ENCODE data around the gene TBC1D22A. TPM values are rescaled to one million over a fixed set of nuclear protein-coding genes. Genes with fewer than 3 reads are reported as not detected.

Gene TBC1D22A
- total RNA-seq, 2 donors from 2014 or later = 15.8 to 17.4 TPM

DNA sequence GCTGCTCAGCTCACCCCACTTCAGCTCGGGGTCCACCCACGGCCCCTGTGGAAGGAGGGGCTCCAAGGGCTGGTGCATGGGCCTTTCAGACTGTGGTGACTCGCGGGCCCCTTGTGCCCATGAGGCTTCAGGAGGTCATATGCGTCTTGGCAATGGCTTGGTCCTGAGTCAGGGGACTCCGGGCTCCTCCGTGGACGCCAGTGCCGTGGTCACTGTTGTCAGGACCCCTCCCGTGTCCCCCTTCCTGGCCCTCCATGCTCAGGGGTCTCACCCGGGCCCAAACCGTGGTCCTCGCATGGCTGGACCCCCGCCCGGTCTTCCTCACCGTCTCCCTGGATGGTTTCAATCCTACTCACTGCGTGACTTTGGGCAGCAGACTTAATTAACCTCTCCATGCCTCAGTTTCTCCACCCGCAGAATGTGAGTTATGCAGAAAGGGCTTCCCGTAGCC, 436.4 kb downstream of the TBC1D22A start:
- intact Hi-C loops (cut with DNase I) = no loop called here
- no peak for ATAC-seq
- DNase-seq = no peak

DNA sequence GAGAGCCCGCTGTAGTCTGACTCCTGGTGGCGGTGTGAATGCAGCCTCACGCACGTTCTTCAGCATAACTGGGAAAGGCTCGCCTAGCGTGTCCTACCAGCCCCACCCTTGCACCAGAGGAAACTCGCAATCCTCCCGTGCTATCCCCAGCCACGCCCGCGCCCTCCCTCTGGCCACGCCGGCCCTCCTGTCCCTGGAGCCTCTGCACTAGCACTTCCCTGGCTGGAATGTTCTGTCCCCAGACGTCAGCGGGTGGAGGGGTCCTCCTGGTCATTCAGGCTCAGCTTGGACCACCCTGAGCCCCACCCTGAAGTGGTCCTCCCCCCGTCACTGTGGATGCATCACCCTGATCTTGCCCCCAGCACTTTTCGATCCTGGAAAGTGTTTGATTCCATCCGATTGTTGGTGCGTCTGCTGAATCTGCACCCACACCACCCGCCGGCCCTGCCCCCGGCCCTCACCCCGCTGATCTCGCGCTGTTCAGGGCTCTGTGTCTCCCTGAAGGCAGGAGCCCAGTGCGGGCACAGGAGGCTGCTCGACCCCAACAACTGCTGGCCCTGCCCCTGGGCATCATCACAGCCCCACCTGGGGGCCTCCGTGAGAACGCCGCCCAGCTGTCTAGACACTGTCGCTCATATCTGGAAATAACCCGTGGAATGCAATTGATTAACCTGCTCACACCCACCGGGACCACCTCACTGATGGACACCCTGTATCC, 437.0 kb downstream of the TBC1D22A start:
- no peak for ATAC-seq
- DNase-seq = no peak
- intact Hi-C loops (cut with DNase I) = no loop called here

DNA sequence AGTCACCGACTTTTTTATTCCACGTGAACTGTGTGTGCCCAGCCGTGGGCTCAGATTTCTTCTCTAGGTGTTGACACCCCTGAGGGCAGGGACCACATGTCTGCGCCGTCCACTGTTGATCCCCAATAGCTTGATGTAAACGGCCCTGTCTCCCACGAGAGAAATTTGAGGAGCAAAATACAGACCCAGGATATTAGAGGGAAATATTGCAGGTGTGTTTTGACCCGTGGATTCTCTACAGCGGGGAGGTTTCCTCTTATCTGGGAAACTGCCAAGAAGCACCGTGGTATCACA, 437.5 kb downstream of the TBC1D22A start:
- intact Hi-C loops (cut with DNase I) = no loop called here
- DNase-seq = no peak
- no peak for ATAC-seq

DNA sequence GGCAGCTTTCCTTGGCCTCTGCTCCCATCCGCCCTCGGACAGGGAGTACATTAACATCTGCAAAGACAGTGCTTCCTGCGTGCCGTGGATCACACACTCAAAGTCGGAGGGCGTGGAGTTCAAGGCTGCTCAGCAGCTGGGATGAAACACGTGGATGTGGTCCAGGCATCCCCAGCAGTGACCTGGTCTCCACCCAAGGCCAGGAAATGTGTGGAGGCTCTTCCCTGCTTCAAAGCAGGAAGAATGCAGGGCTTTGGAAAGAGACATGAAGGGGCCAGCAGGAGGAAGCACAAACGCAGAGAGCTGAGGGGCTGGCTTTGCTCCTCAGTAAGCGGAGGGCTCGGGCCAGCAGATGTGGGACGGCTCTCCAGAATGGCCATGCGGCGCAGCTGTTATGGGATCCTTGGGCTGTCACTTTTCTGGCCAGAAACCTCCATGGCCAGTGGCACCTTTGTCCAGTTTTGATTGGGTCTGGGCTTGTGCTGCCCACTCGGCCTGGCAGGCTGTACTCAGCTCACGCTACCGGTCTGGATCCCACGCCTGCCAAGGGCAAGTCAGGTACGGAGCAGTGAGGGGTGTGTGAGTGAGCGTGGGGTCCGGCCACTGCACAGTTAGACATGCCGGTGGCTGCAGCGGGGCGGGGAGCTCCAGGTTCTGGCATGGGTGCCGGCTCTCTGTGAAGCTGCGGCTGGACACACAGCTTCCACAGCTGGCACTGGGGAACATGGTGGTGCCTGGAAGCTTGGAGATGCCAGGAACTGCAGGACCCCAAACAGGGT, 438.0 kb downstream of the TBC1D22A start:
- intact Hi-C loops (cut with DNase I) = no loop called here
- no peak for DNase-seq
- peak in 1 of 2 donors; percentile 10 for ATAC-seq

DNA sequence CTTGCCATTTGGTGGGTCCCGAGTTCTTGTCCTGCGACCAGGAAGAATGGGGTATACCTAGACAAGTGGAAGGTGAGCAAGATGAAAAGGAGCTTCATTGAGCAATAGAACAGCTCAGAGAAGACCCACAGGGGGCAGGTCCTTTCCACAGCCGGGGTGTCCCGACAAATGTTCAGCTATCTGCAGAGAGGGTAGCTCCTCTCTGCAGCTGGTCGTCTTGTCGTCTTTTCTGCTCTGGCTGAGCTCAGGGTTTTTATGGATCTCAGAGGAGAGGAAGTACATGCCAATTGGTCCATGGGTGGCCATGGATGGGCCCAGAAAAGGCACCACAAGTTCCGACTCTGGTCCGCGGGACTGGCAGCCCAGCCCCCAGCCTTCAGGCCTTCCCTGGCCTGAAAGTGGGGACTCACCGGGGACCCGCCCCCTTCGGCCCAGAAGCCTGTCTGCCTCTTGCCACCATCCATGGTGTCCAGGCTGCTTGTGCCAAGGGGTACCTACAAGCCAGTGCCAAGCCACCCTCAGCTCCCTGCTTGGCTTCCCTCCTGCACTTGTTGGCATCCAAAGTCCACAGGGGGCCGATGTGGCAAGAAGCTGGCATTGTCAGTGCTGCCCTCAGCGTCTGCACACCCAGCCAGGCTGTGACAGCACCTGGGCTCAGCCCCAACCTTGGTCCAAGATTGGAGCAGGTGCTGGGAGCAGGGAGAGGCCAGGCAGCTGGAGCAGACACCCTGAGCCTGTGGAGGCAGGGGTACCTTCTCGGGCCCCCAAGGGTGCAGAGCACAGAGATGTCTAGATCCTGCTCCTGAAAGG, 438.9 kb downstream of the TBC1D22A start:
- DNase-seq = no peak

DNA sequence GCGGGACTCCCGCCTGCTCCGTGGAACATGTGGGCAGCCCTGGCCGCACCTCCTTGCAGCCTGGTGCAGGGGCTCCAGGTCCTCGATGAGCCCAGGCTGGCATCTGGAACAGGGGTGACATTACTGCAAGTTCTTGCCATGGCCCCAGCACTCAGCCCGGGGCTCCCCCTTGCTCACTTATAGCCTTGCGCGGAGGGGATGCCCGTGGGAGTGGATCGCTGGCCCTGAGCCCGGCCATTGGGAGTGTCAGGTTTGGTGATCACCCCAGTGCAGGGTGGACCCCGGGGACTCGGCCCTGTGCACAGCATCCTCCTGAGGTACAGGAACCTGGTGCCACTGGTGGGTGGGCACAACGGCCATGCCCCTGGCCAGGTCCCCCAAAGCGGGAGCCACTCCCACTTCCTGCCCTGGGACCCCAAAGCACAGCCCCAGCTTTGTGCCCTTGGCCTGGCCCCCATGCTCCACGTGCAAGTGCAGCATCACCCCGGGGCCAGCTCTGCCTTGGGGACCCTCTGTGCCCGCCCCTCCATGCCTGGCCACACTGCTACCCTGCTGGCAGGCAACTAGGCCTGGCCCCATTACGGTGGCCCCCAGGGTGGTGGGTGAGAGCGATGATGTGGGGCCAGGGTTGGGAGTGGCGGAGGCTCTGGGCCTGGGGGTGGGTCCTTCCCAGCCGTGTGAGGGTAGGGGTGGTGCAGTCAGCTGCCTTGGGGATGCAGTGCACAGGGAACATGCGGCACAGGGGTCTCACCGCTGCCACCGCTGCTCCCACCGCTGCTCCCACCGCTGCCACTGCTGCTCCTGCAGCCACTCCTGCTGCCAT, 439.8 kb downstream of the TBC1D22A start:
- ATAC-seq = no peak
- no peak for DNase-seq
- intact Hi-C loops (cut with DNase I) = no loop called here

More for the DNA sequence above, 438.9 kb downstream of the TBC1D22A start:
- intact Hi-C loops (cut with DNase I) = no loop called here
- ATAC-seq = peak in 1 of 2 donors; percentile 59

DNA sequence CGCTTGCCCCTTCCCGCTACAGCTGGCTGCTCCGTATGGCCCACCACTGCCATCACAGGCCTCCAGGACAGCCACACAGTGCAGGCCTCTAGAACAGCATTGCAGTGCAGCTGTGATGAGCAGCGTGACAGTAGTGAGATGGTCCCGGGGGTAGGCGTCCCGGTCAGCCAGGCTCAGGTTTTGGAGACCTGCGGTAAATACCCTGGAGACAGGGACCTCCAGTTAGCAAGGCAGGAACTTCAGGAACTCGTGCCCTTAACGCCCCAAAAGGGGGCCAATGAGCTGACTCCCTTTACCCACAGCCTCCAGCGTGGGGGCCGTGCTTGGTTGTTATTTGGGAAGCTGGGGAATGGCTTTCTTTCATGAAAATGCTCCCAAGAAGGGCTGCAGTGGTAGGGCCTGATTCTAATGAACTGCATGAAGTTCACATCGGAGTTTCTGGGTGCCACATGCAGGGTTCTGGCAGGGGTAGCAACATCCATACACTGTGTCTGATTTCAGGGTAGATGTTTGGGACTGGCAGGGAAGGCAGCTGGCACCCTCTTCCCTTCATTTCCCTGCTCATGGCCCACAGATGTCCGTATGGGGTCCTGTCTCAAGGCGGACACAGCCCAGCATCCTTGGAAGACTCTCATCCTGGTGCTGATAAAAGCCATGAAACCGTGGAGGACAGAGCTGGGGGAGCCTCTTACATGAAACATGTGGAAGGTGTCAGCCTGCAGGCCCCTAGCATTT, 440.5 kb downstream of the TBC1D22A start:
- no peak for ATAC-seq
- DNase-seq = no peak
- intact Hi-C loops (cut with DNase I) = no loop called here

DNA sequence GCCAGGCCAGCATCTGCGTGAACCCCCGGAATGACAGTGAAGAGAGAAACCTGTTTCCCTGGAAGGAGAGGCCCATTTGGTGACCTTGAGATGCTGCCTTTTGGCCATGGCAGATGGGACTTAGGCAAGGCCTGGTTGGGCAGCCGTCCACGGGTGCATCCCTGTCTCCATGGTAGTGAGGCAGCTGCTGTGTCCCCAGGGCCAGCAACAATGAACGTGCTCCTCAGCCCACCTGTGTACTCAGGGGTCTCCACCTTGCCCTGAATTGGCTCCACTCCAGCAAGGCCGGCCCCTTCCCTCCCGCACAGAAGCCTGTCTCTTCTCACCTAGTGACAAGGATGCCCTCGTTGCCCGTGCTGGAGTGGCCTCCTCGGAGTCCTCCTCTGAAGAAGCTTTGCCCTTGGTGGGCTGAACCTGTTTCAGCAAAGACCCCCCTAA, 441.1 kb downstream of the TBC1D22A start:
- ATAC-seq (no peak), DNase-seq (no peak)
- intact Hi-C loops (cut with DNase I) = no loop called here

DNA sequence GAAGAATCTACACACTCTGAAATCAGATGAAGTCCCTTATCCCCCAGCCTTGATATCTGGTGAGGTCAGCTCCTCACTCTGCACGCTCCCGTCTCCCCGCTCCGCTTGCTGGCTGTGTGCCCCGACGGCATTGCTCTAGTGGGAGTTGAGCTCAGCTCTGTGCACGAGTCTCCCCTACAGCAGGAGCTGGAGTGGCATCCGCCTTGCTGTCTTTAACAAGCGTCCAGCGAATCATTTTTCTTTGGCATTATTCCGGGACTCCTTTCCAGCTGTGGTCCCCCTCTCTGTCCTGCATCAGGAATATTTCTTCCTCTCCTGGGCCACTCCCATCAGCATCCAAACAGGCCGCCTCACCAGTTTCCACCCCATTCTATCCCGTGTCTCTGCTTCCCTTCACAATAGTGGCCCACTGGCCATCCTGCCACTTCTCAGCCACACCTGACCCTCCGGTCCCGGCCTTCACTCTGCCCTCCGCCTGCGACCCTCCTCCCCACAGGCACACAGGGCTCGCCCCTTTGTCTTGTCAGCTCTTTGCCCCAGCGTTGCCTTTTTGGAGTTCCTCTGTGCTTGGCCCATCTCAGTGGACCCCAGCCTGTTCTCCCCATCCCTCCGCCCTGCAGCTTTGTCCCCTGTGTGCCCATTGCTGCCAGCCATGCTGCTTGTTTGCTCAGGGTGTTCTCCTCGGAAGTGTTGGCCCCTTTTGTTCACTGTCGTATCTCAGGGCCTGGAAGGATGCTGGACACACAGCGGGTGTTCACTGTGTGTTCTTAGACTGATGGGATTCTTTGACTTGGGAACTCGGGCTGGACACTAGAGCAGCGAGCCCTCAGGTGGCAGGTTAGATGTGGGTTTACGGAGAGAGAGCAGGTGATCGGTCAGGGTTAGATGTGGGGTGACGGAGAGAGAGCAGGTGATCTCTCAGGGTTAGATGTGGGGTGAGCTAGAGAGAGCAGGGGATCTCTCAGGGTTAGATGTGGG, 441.8 kb downstream of the TBC1D22A start:
- DNase-seq = no peak
- intact Hi-C loops (cut with DNase I) = no loop called here

DNA sequence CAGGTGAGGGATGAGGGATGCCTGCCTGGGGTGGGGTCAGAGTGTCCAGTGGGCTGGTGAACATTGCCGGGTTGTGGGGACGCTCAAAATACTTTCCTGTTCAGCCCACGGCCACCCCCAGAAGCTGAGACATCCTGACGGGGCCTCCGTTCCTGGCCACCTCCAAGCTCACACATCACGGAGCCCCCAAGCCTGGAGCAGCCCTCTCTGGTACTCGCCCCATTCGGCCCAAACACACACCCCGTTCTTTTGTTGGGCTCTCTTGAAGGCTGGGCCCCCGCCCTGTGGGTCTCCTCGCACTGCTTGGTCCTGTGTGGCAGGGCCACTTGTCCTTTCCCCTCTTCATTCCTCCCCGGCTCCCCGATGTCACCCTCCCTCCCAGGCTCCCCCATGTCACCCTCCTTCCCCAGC, 442.6 kb downstream of the TBC1D22A start:
- DNase-seq (no peak), ATAC-seq (no peak)
- intact Hi-C loops (cut with DNase I) = no loop called here

More for the DNA sequence above, 441.8 kb downstream of the TBC1D22A start:
- no peak for ATAC-seq

DNA sequence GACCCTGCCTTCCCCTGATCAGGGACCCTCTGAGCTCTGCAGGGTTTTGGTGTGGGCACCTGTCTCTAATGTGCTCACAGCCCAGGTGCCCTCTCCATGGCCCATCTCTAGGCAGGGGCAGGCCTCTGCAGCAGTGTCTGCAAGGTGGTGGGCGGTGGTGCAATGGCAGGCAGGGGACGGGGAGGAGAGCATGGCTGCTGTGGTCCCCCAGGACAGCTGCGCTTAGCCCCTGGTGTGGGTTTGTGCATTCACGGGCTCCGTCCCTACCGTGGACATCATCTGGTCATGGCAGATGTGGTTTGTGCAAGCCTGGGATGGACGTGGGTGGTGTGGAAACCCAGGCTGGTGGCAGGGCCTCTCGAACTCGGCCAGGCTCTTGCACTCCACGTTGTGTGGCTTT, 443.1 kb downstream of the TBC1D22A start:
- no peak for ATAC-seq

DNA sequence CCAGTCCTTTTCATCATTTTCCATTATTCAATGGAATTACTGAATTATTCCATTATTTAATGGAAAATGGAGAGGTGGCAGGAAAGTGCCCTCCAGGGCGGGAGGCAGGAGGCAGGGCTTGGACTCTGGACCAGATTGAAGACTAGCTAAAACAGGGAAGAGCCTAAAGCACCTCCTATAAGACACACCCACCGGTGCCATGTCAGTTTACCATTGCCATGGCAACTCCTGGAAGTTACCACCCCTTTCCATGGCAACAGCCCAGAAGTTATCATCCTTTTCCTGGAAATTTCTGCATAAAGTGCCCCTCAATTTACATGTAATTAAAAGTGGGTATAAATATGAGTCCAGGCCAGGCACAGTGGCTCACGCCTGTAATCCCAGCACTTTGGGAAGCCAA, 443.7 kb downstream of the TBC1D22A start:
- DNase-seq (no peak), ATAC-seq (no peak)
- intact Hi-C loops (cut with DNase I) = no loop called here

More for the DNA sequence above, 443.1 kb downstream of the TBC1D22A start:
- intact Hi-C loops (cut with DNase I) = no loop called here
- no peak for DNase-seq

DNA sequence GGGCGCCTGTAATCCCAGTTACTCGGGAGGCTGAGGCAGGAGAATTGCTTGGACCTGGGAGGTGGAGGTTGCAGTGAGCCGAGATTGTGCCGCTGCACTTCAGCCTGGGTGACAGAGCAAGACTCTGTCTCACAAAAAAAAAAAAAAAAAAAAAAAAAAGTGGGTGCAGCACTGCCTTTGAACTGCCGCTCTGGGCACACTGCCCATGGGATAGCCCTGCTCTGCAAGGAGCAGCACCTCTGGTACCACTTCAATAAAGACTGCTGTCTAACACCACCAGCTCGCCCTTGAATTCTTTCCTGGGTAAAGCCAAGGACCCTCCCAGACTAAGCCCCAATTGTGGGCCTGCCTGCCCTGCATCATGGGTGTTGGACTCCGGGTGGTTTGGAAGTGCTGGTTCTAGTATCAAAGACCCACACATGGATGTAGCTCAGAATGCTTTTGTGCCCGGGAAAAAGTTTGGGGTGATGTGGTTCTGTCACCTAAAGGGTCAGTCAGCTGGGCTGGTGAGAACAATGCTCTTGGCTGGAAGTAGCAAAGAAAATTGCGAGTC, 444.3 kb downstream of the TBC1D22A start:
- DNase-seq (no peak), ATAC-seq (no peak)
- intact Hi-C loops (cut with DNase I) = no loop called here

DNA sequence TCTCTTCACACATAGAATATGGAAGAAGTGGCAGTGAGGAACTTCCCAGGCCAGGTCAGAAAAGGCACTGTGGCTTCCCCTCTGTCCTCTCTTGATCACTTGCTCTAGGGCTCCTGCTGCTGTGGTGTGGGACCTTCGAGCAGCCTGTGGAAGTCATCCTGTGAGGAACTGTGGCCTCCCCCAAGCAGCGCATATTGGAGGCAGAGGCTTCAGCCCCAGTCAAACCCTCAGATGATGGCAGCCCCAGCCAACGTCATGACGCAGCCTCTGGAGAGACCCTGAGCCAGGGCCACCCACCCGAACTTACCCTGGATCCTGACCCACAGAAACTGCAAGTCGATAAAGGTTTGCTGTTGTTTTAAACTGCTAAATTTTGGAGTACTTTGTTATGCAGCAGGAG, 444.9 kb downstream of the TBC1D22A start:
- no peak for DNase-seq
- intact Hi-C loops (cut with DNase I) = no loop called here
- no peak for ATAC-seq

DNA sequence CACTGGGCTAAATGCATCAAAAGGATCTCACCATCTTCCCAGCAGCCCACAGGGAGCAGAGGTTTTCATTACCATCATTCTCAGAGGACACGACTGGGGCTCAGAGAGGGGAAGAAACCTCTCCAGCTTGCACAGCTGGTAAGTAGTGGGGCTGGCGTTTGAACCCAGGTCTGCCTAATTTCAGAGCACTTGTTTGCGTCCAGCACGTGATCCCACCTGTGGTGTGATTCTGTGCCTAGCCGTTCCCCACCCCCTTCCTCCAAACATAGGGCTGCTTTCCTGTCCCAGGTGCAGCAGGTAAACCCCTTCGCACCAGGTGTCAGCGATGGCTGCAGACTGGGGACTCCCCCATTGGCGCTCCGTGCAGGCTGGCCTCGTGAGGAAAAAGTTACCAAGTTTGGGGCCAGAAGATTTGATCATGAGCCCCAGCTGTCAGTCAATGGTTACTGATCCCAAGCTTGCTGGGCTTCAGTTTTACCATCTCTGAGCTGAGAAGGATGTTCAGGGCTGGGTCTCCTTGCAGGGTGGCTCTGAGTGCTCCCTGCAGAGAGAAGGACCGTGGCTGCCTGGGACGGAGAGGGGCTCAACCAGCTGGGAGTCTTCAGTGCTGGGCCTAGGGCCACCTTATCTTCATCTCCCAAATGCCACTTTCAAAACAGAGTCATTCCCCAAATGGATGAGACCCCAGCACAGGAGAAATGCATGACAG, 445.6 kb downstream of the TBC1D22A start:
- no peak for DNase-seq
- intact Hi-C loops (cut with DNase I) = no loop called here
- no peak for ATAC-seq

DNA sequence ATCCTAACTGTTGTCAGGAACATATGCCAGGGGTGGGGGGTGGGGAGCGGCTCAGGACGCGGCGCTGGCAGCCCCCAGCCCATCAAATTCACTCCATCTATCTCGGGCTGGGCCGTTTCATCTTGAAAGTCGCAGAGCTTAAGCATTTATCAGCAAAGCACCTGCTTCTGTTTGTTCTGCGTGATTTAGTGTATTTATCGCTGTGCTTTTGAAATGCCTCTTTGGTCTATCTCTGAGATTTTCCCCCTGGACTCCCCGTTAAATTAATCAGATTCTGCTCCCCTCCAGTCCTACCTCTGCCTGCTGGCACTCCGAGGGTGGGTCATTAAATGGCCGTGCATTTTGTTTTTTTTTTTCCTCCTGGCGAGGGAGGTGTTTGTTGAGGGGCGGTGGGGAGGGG, 446.2 kb downstream of the TBC1D22A start:
- intact Hi-C loops (cut with DNase I) = no loop called here
- no peak for ATAC-seq
- DNase-seq = no peak

Data from left cardiac atrium (tissue), 4 donors.